Bronchial epithelial cell (primary cell): Measurements from ENCODE around the gene GALNT18. TPM values are rescaled to one million over a fixed set of nuclear protein-coding genes. Genes with fewer than 3 reads are reported as not detected.

Experiments
- DNase-seq: peaks from one replicate; pipeline ENCODE4 v3.0.0-alpha.2; 2010; ENCODE audit warnings: low read depth
- FAIRE-seq: peaks from 2 replicates; lab custom pipeline; 2011; peaks lifted over from hg19 to GRCh38; lab: Jason Lieb, UNC
- H3K27me3 ChIP-seq: 2 replicates; pipeline ENCODE4 v1.5.1; 2011; ENCODE audit warnings: low read length; ENCODE audit not compliant: control insufficient read depth, insufficient read depth
- H3K36me3 ChIP-seq: 2 replicates; pipeline ENCODE4 v1.5.1; 2011; ENCODE audit warnings: low read length; ENCODE audit not compliant: control insufficient read depth, insufficient read depth
- H3K4me3 ChIP-seq: 2 replicates; pipeline ENCODE4 v1.5.1; 2011; ENCODE audit warnings: mild to moderate bottlenecking, low read depth, low read length, control low read depth
- total RNA-seq: library from RNA; depleted of rRNA; stranded (reverse); fragments of >200 nt; gene quantifications from 2 replicates; pipeline ENCODE4 v1.2.1, GENCODE V29; 2014
- TF ChIP-seq, protein P1 (sequence below): IDR thresholded peaks from 2 replicates; pipeline ENCODE4 v1.5.1; 2011; ENCODE audit warnings: mild to moderate bottlenecking, moderate library complexity, low read length, control low read depth, inconsistent platforms; ENCODE audit not compliant: insufficient read depth, severe bottlenecking

GALNT18 gene
- total RNA-seq, 1 donor from 2014 or later: 26.1 TPM

DNA sequence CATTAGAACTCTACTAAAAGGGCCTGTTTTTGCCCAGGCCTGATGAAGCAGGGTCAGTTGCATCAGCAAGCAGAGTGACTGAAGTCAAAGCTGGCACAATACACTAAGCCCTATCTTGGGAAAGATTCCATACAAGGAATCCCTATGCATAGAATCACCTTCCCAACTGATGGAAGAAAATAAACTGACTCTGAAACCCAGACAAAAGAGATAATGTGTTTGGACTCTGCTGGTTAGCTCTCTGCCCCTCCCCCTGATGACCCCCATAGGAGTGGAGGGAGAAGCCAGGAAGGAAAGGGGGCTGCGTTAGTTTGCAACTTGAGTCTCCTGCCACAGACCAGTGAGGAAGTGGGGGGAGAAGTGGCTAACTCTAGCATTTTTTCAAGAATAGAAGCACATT lies 32.9 kb downstream of the GALNT18 start:
- no peak for DNase-seq
- TF ChIP-seq, protein P1, sequence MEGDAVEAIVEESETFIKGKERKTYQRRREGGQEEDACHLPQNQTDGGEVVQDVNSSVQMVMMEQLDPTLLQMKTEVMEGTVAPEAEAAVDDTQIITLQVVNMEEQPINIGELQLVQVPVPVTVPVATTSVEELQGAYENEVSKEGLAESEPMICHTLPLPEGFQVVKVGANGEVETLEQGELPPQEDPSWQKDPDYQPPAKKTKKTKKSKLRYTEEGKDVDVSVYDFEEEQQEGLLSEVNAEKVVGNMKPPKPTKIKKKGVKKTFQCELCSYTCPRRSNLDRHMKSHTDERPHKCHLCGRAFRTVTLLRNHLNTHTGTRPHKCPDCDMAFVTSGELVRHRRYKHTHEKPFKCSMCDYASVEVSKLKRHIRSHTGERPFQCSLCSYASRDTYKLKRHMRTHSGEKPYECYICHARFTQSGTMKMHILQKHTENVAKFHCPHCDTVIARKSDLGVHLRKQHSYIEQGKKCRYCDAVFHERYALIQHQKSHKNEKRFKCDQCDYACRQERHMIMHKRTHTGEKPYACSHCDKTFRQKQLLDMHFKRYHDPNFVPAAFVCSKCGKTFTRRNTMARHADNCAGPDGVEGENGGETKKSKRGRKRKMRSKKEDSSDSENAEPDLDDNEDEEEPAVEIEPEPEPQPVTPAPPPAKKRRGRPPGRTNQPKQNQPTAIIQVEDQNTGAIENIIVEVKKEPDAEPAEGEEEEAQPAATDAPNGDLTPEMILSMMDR: no peak
- no peak for FAIRE-seq

DNA sequence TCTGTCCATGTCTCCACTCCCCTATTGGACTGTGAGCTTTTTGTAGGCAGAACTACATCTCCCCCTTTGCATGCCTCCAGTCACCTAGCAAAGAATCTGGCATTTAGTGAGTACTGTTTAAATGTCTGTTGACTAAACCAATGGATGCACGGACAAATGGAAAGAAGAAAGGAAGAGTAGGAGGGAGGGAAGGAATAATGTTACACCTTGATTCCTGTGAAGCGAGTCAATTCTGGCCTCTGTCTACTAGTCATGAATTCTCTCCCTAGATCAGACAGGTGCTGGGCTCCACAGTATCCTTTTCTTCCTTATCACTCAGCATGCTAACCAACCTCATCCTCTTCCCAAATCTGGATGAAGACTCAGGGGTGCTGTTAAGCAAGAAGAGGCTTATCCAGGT lies 33.6 kb downstream of the GALNT18 start:
- peak; percentile 71 for DNase-seq
- Histone ChIP-seq H3K4me3 (no peak overlapping the region), H3K36me3 (no peaks in the 10 kb centered on the region), H3K27me3 (no peaks in the 10 kb centered on the region)
- TF ChIP-seq, protein P1: no peak
- FAIRE-seq: peak; percentile 64

More for the DNA sequence above, 32.9 kb downstream of the GALNT18 start:
- no peaks in the 10 kb centered on the region for H3K36me3 ChIP-seq
- no peaks in the 10 kb centered on the region for H3K27me3 ChIP-seq
- no peak overlapping the region for H3K4me3 ChIP-seq

DNA sequence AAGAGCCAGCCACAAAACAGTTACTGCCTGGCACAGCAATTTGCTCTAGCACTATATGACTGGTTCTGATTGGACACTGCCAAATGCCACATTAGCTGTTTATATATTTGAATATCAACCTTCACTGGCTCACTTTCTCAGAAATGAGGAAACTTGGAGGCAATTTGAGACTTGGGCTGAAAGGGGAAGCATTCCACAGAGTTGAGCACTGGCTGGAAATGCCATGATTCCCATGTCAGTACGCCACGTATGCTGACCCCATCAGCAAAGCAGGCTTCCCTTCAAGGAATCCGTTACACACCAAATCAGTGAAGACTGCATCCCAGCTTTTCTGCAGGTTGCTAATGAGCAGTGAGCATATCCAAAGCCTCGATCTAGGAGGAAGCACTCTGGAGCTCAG lies 34.7 kb downstream of the GALNT18 start:
- no peaks in the 10 kb centered on the region for H3K36me3 ChIP-seq
- H3K27me3 ChIP-seq: no peaks in the 10 kb centered on the region
- DNase-seq (no peak), FAIRE-seq (peak; percentile 23)
- H3K4me3 ChIP-seq: no peak overlapping the region
- TF ChIP-seq, protein P1: no peak

DNA sequence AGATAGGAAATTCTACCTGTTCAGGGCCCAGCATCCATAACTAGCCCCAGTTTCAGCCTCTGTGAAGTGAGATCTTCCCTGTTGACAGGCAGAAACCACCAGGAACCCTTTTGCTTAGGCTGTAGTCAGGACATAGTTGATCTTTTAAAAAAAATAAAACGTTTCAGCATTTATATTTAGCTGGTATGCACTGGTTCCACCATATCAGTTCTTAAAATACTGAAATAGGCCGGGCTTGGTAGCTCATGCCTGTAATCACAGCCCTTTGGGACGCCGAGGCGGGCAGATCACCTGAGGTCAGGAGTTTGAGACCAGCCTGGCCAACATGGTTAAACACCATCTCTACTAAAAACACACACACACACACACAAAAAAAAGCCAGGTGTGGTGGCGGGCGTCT lies 35.3 kb downstream of the GALNT18 start:
- Histone ChIP-seq H3K27me3 (no peaks in the 10 kb centered on the region), H3K4me3 (no peak overlapping the region), H3K36me3 (no peaks in the 10 kb centered on the region)
- DNase-seq (no peak), FAIRE-seq (no peak)
- TF ChIP-seq, protein P1: no peak

DNA sequence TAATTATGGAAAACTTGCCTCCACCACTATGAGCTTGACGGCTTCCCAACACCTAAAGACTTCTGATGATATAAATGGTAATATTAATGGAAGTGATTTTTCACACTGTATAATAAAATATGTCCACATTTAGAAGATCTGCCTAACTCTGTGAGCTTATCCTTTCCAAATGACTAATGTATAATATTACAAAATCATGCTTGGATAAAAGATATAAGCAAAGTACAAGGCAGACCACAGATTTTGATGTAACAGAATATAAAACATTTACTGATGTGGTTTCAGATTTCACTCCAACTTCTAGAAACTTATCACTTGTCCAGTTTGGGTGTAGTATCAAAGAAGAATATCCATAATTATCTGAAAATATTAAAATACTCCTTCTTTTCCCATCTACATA lies 36.9 kb downstream of the GALNT18 start:
- no peak overlapping the region for H3K4me3 ChIP-seq
- no peaks in the 10 kb centered on the region for H3K36me3 ChIP-seq
- FAIRE-seq (no peak), DNase-seq (peak; percentile 68)
- TF ChIP-seq, protein P1: no peak
- no peaks in the 10 kb centered on the region for H3K27me3 ChIP-seq

DNA sequence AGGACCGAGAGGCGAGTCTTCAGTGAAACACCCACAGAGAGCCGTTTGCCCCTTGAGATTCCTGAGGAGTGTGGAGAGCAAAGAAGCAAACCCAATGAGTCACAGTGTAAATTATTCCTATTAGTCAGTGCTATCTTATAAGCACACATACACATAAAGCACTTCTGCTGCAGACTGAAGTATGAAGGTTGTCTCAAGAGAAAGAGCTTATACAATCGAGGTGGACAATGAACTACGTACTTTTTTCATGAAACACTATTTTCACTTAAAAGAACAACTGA lies 37.3 kb downstream of the GALNT18 start:
- TF ChIP-seq, protein P1: no peak
- DNase-seq: peak; percentile 100
- FAIRE-seq: peak; percentile 99
- no peaks in the 10 kb centered on the region for H3K36me3 ChIP-seq
- no peaks in the 10 kb centered on the region for H3K27me3 ChIP-seq
- H3K4me3 ChIP-seq: no peak overlapping the region
